ENCODE data around the gene EYS. TPM values are rescaled to one million over a fixed set of nuclear protein-coding genes. Genes with fewer than 3 reads are reported as not detected.

EYS gene
- total RNA-seq, 1 experiment from 2014 or later: not detected

DNA sequence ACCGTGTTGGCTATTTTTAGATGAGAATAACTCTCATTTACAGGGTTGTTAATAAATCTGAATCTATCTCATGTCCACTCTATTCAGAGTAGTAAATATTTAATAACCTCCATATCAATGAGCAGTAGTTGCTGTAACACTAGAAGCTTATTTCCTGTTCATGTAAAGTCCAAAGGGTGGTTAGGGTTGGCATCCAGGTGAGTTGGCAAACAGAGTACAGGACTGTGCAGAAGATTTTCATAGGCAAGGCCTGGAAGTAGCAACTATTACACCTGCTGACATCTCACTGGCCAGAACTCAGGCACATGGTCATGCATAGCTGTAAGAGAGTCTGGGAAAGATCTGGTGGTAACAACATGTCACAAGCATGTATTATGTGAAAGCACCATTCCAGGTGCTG lies 1923.9 kb downstream of the EYS start:
- H3K18ac ChIP-seq (ENCODE audit: insufficient read length, low read depth, low read length): no peak overlapping the region
- no peak for DNase-seq
- H2AFZ ChIP-seq (ENCODE audit: low read length): no peak overlapping the region
- Mint-ChIP-seq H3K36me3 (ENCODE audit: insufficient read depth in 1 of 3, low read depth in 3 of 3) (no peaks in the 10 kb centered on the region), H3K27me3 (ENCODE audit: low read depth) (no peaks in the 10 kb centered on the region), H3K9me3 (peaks cover 2 to 9% of the 10 kb centered on the region in 2 experiments; a peak in 2 of 5 replicates), H3K4me3 (no peak overlapping the region), H3K27ac (no peak overlapping the region), H3K4me1 (peaks cover 6 to 12% of the 10 kb centered on the region in 2 experiments)
- no peak overlapping the region for H3K27ac ChIP-seq (ENCODE audit: insufficient read length, low read depth, low read length)
- no peak overlapping the region for H3K23ac ChIP-seq (ENCODE audit: insufficient read length, low read depth, low read length)
- H3K79me1 ChIP-seq (ENCODE audit: insufficient read depth, low read depth, low read length, poor library complexity, severe bottlenecking): no peaks in the 10 kb centered on the region
- H3K23me2 ChIP-seq (ENCODE audit: insufficient read length, low read depth, low read length, poor library complexity, severe bottlenecking): no peaks in the 10 kb centered on the region
- H3K4me2 ChIP-seq (ENCODE audit: insufficient read depth, insufficient read length, low read length): no peak overlapping the region
- H2BK120ac ChIP-seq (ENCODE audit: low read depth, low read length, poor library complexity, severe bottlenecking): no peak overlapping the region
- H4K5ac ChIP-seq (ENCODE audit: insufficient read length, low read depth, low read length): no peak overlapping the region
- no peak overlapping the region for H2BK15ac ChIP-seq (ENCODE audit: low read depth, low read length)
- H2BK20ac ChIP-seq (ENCODE audit: low read depth, low read length, poor library complexity, severe bottlenecking): no peak overlapping the region
- H2AK5ac ChIP-seq (ENCODE audit: insufficient read length, low read length): no peak overlapping the region
- no peak overlapping the region for H3K56ac ChIP-seq (ENCODE audit: insufficient read length, low read depth, low read length)
- H2BK12ac ChIP-seq (ENCODE audit: insufficient read length, low read depth, low read length): no peak overlapping the region
- no peak overlapping the region for H3K14ac ChIP-seq (ENCODE audit: insufficient read depth, low read length)
- no peak overlapping the region for H3K4ac ChIP-seq (ENCODE audit: low read depth, low read length)
- H3K9me3 ChIP-seq (ENCODE audit: control insufficient read depth, low read depth, low read length): no peaks in the 10 kb centered on the region
- no CpG with 5 or more reads among the region's 1 CpG for WGBS (ENCODE audit: extremely low coverage, insufficient read length, low lambda C conversion rate)
- TF ChIP-seq, protein P1, sequence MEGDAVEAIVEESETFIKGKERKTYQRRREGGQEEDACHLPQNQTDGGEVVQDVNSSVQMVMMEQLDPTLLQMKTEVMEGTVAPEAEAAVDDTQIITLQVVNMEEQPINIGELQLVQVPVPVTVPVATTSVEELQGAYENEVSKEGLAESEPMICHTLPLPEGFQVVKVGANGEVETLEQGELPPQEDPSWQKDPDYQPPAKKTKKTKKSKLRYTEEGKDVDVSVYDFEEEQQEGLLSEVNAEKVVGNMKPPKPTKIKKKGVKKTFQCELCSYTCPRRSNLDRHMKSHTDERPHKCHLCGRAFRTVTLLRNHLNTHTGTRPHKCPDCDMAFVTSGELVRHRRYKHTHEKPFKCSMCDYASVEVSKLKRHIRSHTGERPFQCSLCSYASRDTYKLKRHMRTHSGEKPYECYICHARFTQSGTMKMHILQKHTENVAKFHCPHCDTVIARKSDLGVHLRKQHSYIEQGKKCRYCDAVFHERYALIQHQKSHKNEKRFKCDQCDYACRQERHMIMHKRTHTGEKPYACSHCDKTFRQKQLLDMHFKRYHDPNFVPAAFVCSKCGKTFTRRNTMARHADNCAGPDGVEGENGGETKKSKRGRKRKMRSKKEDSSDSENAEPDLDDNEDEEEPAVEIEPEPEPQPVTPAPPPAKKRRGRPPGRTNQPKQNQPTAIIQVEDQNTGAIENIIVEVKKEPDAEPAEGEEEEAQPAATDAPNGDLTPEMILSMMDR (conservative IDR thresholded peaks at IDR 0.05): no peak
- no peak overlapping the region for H4K8ac ChIP-seq (replicated peaks; ENCODE audit: insufficient read length, low read depth, low read length)
- no peaks in the 10 kb centered on the region for H3K27me3 ChIP-seq (ENCODE audit: insufficient read depth, low read length)
- H3K9ac ChIP-seq (ENCODE audit: extremely low read depth, insufficient read length, low read length): no peak overlapping the region
- H2BK5ac ChIP-seq (ENCODE audit: insufficient read length, low read length): no peak overlapping the region
- H3K4me1 ChIP-seq (ENCODE audit: insufficient read depth, low read length): no peaks in the 10 kb centered on the region; the same call in 1 of the 2 replicates
- no peak overlapping the region for H3T11ph ChIP-seq (ENCODE audit: low read length)
- H4K20me1 ChIP-seq (ENCODE audit: control insufficient read depth, insufficient read depth, insufficient read length): no peaks in the 10 kb centered on the region
- no peaks in the 10 kb centered on the region for H3K79me2 ChIP-seq (ENCODE audit: insufficient read depth, low read length)
- no peak overlapping the region for H4K91ac ChIP-seq (ENCODE audit: insufficient read length, low read depth, low read length)
